ENCODE measurements around the gene SPACA7.

DNA sequence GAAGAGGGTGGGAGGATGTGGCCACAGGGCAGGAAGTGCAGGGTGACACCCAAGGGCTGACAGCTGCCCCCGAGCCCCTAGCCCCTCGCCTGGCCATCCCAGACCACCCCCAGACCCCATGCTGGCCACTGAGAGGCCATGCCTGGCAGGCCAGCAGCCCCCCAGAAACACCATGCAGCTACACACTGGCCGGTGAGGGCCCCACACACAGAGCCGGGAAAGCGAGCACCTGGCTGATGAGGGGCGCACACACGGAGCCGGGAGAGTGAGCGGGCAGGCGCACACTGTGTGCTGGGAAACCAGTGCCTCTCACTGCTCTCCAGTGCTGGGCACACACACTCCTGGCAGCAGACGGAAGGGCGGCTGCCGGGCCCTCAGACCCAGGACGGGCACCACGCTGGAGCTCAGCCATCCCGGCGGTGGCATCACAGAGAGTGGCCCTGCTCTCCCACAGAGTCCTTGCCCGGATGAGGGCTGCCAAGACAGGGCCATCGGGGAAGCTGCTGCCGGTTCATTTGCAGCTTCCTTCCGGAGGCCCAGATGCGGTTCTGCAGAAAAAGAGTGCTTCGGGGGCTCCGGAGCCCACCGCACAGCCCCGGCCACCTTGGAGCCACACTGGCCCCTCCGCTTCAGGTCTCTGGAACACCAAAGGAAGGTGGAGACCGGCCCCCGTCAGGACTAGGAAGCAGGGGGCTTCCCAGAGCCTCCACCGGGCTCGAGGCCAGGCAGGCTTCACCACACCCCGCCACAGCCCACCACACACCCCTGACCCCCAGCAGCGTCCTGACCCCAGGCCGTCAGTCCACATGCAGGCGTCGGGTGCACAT is 76.4 kb downstream of the SPACA7 start:
- TF ChIP-seq, protein P1, sequence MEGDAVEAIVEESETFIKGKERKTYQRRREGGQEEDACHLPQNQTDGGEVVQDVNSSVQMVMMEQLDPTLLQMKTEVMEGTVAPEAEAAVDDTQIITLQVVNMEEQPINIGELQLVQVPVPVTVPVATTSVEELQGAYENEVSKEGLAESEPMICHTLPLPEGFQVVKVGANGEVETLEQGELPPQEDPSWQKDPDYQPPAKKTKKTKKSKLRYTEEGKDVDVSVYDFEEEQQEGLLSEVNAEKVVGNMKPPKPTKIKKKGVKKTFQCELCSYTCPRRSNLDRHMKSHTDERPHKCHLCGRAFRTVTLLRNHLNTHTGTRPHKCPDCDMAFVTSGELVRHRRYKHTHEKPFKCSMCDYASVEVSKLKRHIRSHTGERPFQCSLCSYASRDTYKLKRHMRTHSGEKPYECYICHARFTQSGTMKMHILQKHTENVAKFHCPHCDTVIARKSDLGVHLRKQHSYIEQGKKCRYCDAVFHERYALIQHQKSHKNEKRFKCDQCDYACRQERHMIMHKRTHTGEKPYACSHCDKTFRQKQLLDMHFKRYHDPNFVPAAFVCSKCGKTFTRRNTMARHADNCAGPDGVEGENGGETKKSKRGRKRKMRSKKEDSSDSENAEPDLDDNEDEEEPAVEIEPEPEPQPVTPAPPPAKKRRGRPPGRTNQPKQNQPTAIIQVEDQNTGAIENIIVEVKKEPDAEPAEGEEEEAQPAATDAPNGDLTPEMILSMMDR (conservative IDR thresholded peaks at IDR 0.05; ENCODE audit: low read depth, low read length), result no peak
- no peak for TF ChIP-seq EZH2 (IDR thresholded peaks at IDR 0.05; ENCODE audit: low read length, unreplicated experiment)
